ENCODE measurements around the gene LBP.

GRCh38 chr20:38412877-38413577 lies 66.7 kb downstream of the LBP start:
- no peak for TF ChIP-seq ZBTB7A (IDR thresholded peaks at IDR 0.05; ENCODE audit: low read depth)
- no peak for TF ChIP-seq MAX (IDR thresholded peaks at IDR 0.05)
- no peak for TF ChIP-seq YY1 (IDR thresholded peaks at IDR 0.05; ENCODE audit: low read depth)
- no peak for TF ChIP-seq NFIC (IDR thresholded peaks at IDR 0.05)
- no peak for TF ChIP-seq REST (IDR thresholded peaks at IDR 0.05; ENCODE audit: low read depth)
- no peak for TF ChIP-seq USF1 (IDR thresholded peaks at IDR 0.05)
- no peak for TF ChIP-seq EP300 (IDR thresholded peaks at IDR 0.05; ENCODE audit: borderline replicate concordance)
- no peak for TF ChIP-seq CEBPB (IDR thresholded peaks at IDR 0.05)

Measured in Ishikawa (cell line).